Measurements from ENCODE around the gene GRIA1.

Gene GRIA1

DNA sequence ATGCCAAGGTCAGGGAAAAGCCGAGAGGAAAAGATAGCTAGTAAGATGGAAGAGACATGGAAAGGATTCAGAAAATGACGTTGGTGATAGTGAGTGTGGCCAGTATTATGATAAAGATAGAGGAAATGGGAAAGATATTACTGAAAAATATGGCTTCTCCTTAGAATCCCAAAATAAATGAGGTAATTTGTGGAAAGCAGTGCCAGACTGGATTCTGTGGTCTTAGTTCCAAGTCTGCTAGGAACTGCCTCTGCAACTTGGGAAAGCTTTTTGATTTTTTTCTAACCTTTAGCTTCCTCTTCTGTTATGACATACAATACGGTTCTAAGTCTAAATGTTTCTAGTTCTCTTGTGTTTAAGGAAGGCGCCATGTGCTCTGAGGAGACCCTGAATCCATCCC, 54.2 kb downstream of the GRIA1 start:
- DNase-seq (ENCODE audit: low read depth in 4 of 4, low spot score in 1 of 4), result no peak

DNA sequence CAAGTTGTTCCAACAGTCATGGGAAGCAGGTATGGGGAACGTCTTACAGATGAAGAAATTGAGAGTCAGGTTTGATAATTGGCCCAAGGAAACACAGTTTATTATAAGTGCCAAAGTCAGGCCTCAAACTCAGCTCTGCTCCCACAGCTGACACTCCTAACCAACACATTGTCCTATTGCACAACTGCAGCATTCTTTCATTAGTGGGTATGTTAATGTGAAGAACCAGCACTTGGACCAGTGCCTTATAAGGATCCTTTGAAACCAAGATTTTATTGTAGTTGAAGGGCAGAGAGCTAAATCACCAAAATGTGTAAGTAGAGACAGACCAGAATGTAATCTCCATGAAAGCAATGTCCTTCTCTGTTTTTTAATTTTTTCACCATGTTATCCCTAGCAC, 56.1 kb downstream of the GRIA1 start:
- DNase-seq (ENCODE audit: low read depth in 4 of 4, low spot score in 1 of 4), result no peak

DNA sequence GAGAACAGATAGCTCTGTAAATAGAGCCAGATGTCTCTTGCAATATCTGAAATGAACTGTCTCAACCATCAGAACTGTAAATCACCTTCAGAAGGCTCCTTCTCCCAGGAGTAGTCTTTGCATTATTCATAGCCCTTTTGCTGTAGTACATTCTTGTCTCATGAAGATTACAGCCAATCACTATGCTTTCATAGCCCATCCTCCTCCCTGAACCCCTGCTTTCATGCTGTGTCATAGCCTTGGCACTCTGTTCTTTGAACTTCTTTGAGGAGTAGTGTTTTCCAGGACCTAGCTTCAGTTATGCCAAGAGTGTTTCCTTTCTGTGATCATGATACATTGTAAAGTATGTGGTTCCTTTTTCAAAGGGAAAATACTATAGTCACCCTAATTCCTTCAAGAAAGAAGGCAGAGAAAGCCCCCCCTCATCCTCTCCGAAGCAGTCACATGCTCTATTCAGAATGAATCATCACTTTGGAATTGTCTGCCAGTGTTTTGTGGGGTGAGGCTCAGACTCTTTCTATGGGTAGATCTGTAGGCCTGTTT, 61.1 kb downstream of the GRIA1 start:
- no peak for DNase-seq (ENCODE audit: low read depth in 4 of 4, low spot score in 1 of 4)

DNA sequence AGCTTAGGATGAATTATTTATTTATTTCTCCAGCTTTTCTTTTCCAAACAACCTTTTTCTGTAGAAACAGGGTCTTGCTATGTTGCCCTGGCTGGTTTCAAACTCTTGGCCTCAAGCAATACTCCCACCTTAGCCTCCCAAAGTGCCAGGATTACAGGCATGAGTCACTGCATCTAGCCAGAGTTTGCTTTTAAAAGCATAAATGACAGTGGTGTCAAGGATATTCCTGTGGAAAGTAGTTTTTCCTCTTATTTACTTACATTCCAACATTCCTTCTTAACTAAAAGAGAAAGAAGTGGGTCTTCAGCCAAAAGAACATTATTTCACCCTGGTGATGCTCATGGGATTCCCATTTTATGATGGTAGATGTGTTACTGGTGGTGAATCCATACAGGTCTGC, 62.4 kb downstream of the GRIA1 start:
- no peak for DNase-seq (ENCODE audit: low read depth in 4 of 4, low spot score in 1 of 4)

DNA sequence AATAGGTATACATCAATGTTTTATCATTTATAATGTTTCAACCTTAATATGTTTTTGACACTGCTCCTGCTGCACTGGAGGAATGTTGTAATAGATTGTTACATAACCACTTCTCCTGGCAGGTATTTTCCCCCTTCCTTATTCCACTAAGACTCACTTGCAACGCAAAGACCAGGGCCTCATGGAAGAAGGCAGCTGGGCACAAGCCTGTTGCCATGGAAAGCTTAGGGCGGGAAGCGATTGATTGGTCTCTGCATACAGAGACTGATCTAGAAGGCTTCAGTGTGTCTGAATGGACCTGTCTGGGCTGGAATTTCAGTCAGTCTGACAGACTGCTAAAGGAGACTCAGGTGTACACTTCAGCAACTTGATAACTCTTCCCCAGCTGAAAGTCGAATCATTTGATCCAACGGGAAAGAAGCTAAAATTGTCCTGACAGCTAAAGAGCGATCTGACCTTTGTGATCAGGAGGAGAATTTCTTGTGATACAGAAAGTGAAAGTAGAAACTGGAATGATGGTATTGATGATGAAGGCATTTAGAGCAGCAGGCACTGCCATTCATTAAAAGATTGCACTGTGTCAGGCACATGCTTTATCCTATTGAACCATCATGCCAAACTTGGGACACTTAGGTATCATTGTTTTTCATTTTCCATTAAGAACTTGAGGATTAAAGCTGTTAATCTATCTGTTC, 65.1 kb downstream of the GRIA1 start:
- no peak for DNase-seq (ENCODE audit: low read depth in 4 of 4, low spot score in 1 of 4)

DNA sequence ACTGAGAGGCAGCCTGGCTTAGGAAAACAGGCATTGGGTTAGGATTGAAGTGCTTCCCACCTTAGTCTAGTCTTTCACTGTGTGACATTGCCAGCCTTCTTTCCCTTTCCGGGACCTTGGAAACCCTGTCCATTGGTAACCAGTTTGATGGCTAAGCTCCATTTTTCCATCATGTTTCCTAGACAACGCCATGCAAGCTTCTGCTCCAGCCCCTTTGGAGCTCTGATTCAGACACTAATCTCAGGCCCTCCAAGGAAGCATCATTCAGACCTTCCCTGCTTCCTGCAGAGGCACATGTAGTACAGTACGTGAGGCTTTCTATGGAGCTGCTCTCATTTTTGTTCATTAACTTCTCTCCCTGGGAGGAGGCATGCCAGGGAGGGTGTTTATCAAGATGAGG, 68.5 kb downstream of the GRIA1 start:
- no peak for DNase-seq (ENCODE audit: low read depth in 4 of 4, low spot score in 1 of 4)

DNA sequence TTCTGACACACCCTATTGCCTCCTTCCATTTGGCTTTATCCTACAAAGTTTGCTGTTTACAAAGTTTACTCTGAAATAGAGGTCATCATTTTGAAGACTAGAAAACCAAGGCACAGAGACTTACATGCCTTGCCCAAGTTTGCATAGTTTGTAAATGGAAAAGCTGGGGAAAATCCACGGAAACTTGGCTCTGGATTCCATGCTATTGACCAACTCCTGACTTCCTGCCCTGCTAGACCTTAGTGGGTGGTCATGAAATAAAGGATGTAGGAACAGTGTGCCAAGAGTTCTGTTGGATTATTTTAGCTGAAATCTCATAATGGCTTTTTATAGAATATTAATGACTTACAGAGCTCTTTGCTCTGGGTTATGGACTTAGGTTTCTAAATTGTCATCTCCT, 69.5 kb downstream of the GRIA1 start:
- DNase-seq (ENCODE audit: low read depth in 4 of 4, low spot score in 1 of 4), result no peak

DNA sequence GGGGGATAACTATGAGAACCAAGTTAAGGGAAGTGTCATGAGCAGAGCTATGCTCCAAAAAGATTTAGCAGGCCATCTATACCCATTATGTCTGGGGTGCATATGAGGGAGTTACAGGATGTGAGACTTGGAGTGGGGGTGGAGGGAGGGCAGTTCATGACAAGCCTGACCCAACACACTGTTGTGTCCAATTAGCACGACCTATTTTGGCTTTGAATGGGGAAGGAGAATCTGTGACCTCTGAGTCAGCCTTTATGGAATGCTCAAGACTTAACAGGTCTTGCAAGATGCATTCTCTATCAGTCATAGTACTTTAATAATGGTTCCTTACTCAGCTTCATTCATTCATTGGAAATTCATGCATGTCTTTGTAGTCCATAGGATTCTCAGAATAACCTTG, 71.7 kb downstream of the GRIA1 start:
- DNase-seq (ENCODE audit: low read depth in 4 of 4, low spot score in 1 of 4), result no peak

DNA sequence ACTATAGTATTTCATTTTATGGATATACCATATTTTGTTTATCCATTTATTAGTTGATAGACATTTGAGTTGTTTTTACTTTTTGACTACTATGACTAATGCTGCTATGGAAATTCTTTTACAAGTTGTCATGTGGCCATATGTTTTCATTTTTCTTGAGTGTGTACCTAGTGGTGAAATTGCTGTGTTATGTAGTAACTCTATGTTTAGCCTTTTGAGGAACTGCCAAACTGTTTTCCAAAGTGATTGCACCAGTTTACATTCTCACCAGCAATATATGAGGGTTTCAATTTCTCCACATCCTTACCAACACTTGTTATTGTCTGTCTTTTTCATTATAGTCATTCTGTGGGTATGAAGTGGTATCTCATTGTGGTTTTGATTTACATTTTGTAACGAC, 75.4 kb downstream of the GRIA1 start:
- DNase-seq (ENCODE audit: low read depth in 4 of 4, low spot score in 1 of 4), result no peak

DNA sequence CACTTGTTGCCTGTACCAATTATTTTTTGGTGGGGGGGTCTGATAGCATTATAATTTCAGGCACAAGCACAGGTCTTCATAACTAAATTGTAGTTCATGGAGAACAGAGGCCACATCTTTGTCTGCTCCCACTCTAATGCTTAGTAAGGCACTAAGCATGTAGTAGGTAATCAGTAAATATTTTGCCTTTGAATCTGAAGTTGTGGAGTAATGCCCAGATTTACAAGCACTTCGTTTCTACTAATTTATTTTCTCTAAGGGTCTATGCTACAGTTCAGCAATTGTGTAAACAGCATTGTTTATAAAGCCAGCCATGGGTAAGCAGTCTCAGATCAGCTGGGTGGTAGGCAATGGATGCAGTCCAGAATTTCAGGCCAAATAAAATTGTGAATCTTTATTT, 78.6 kb downstream of the GRIA1 start:
- DNase-seq (ENCODE audit: low read depth in 4 of 4, low spot score in 1 of 4), result no peak

DNA sequence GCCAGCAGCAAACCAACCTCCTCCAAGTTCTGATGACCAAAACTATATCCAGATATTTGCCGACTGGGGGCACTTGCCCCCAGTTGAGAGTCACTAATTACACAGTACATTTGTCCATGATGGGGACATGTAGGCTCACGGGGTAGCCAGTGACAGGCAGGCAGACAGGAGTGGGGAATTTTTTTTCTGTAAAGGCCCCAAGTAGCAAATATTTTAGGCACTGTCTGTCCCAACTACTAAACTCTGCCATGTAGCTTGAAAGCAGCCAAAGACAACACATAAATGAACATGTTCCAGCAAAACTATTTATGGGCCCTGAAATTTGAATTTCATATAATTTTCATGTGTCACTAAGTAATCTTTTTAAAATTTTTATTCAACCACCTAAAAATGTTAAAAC, 80.7 kb downstream of the GRIA1 start:
- no peak for DNase-seq (ENCODE audit: low read depth in 4 of 4, low spot score in 1 of 4)

DNA sequence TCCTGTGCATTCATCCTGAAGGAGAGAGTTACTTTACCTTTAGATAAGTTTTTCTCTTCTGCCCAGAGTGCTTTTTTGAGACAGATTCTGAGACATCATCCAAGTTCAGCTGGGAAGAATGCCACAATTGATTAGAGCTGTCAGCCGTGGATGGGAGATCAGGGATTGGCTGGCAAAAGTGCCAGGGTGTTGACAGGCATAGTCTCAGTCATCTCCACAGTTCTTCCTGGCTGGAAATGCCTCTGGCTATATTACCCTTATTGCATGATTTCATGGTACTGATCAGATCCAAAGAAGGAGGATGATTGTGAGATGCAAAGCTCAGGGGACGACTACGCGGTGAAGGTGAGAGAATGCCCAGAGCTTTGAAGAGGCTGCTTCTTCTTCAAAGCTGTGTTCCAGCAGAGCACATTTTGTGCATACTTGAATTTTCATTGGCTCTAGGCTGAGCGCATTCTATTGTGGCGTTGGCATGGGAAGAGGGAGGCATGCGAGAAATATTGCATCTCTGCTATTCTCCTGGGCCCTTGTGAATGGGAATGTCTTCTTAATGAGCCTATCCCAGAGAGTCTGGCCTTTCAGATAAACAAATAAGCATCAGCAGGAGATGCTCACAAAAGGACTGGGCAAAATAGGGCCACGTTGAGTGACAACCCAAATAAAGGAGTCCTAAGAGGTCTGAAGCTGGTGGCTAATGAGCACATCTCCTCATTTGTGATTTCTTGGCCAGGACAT, 82.1 kb downstream of the GRIA1 start:
- no peak for DNase-seq (ENCODE audit: low read depth in 4 of 4, low spot score in 1 of 4)

DNA sequence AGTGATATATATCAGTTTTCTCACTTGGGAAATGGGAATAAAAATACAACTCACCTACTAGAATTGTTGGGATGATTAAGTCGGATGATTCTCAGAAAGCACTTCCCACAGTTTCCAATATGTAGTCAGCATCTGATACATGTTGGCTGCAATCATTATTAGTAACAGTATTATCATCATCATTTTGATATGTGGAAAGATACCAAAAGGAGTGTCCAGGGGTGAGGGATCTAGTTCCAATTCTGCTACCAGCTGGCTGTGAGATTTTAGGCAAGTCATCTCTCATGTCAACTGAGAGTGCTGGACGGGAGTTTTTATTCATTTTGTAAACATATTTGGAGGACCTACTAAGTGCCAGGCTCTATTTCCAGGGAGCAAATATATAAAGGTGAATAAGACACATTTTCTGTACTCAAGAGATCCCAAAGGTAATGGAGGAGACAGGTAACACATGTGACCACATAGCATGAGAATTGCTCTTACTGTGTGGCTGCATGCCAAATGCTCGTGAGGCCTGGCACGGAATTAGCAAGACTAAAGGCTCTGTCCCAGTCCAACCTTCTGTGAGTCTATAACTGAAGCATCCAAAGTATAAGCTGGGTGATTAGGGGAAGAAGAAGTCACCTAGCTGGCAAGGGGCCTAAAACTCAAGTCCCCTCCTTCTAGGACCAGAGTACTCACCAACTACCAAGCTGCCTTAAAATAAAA, 83.0 kb downstream of the GRIA1 start:
- no peak for DNase-seq (ENCODE audit: low read depth in 4 of 4, low spot score in 1 of 4)

DNA sequence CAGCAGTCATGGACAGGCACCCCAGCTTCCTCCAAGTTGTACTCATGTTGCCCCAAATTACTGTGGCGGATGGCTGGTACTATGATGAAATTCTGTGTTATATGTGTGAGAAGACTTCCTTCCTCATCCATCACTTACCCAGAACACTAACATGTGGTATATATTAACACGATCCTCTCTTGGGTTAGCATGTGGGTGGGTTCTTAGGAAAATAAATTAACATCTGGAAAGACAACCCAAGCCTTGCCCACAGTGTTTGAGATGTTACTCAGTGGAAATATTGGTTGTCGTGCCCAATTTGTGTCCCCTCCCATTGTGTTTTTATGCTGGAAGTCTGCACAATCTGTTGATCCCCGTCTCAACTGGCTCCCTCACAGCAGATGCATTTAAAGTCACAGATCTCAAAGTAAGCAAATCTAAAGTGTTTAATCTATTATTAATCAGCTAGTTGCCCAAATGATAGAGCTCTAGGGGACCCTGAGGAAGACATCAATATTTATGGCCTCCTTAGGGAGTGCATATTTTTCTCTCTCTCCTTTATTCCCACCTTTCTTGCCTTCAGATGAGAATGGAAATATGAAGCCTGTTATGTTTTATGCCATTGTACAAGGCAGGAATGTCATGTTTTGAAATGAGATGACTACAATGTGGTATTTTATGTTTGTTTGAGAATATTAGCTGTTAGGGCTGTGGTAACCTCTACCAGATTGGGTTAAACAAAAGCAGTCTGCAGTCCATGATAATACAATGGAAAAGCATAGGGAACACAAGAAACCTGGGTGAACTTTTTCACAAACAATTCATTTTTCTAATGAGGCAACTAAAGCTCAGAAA, 93.9 kb downstream of the GRIA1 start:
- no peak for DNase-seq (ENCODE audit: low read depth in 4 of 4, low spot score in 1 of 4)

DNA sequence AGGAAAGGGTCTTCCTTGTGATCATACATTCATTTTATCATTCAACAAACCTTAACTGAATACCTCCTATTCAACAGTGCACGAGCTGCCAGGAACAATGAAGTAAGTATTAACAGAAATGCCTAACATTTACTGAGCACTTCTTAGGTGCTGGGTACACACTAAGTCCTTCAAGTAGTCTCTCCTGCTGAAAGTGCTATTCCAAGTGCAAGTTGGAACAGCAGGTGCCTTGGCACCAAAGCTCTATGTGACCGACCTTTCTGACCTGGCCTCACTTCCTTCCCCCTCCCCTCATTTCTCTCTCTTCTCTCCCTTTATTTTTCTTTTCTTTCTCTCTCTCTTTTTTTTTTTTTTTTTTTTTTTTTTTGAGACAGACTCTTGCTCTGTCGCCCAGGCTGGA, 94.5 kb downstream of the GRIA1 start:
- DNase-seq (ENCODE audit: low read depth in 4 of 4, low spot score in 1 of 4), result no peak

DNA sequence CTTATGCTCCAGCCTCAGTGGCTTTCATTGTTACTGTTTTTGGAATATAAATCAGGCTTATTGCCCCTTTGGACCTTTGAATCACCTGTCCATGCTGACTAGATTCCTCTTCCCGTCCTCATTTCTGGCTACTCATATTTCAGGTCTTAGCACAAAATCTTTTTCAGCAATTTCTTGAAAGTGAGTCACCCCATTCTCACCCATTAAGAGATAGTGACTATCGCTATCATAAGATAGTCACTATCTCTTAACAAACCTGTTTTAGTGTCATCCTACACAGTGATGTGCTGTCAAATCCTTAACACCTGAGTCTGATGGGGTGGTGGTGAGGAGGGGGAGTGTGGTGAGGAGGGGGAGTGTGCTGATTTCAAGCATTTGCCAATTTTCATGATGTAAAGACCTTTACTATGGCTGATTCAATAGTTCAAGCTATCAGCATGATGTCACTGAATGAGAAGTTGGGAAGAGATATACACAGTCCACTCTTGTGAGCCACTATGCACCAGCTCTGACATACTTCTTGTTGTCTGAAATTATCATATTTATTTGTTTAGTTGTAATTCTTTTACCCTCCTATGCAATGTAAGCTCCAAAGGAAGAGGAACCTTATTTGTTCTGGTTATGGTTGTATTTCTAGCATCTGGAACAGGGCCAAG, 95.3 kb downstream of the GRIA1 start:
- no peak for DNase-seq (ENCODE audit: low read depth in 4 of 4, low spot score in 1 of 4)

DNA sequence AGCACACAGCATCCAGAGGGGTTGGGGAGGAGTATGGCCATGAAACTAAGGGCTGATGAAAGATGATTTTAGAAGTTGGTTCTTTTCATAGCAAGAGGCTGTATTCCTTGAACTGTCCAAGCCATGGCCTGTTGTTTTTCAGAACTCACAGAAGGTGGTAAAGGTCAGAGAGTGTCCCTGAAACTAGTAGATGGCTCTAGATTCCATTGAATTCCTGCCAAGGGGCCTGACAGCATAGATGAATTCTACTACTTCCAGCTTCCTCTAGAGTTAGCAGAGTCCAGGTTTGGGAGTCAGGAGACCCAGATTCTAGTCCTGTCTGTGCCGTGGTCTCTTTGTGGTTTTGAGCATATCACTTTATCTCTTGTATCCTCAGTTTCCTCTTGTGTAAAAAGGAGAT, 101.6 kb downstream of the GRIA1 start:
- no peak for DNase-seq (ENCODE audit: low read depth in 4 of 4, low spot score in 1 of 4)

DNA sequence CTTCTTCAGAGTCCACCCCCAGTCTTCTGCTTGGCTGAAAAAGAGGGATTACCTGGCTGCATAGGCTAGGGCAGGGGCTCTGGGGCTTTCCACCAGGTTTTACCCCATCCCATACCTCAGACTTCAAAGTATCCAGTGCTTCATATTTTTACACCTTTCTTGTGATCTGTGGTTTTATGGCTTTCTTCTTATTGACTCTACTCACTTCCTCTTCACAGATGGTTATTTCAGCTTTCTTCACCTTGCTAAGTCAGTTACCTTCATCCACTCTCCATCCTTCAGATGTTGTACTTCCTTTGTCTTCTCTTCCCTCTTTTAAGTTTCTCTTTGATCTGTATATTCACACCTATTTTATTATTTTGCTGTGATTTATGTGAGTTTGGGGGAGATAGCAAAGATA, 104.3 kb downstream of the GRIA1 start:
- DNase-seq (ENCODE audit: low read depth in 4 of 4, low spot score in 1 of 4), result no peak

DNA sequence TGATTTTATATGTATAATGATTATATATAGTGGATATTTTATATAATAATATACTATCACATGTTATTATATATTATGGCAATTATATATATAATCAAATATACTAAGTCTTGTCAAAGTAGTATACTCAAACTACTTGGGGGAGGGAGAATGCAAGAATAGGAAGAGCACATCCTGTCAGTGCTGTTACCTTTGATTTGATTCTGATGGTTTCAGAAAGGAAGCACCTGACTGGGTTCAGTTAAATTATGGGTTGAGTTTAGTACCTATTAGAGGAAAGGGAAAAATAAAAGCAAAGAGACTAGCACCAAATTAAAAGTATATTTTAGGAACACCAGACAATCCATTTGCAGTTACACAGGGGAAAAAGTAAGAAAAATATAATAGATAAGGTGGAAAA, 107.6 kb downstream of the GRIA1 start:
- no peak for DNase-seq (ENCODE audit: low read depth in 4 of 4, low spot score in 1 of 4)

DNA sequence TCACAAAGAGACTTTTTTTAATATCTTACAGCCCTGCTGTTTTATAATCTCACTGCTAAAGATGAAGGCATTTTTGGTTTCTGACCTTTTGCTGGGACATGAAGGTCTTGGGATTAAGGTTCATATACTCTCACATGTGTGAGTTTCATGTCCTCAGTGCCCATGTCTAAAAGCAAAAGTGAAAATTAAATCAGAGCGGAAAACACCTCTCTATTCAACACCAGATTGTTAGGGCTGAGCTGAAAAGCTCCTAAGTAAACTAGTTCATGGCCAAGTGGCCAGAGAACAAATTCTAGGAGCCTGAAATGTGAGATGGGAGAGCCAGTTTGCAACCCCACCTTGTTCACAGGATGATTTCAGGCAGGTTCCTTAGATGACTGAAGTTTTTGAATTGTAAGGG, 110.9 kb downstream of the GRIA1 start:
- DNase-seq (ENCODE audit: low read depth in 4 of 4, low spot score in 1 of 4), result no peak

DNA sequence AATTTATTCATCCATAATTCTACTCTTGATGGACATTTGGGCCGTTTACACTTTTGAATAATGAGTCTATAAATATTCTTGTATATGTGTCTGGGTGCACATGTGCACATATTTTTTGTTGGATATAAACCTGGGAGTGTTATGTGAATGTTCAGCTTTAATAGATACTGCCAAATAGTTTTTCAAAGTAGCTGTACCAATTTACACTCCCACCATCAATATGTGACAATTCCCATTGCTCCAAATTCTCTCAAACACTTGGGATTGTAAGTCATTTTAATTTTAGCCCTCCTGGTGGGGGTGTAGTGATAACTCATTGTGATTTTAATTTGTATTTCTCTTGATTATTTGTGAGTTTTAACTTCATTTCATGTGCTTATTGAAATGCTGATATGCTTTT, 114.9 kb downstream of the GRIA1 start:
- no peak for DNase-seq (ENCODE audit: low read depth in 4 of 4, low spot score in 1 of 4)
